Parathyroid adenoma (tissue), 2 donors: ENCODE data around the gene INSRR.

ENCODE experiments used
- H2AFZ ChIP-seq: fragments of 300-600 bp; sonication (generic); one replicate; pipeline ENCODE4 v1.7.0; 2017; ENCODE audit warnings: antibody characterized with exemption, mild to moderate bottlenecking
- H3K27ac ChIP-seq: fragments of 300-600 bp; sonication (generic); one replicate; pipeline ENCODE4 v1.7.0; 2017
- H3K27me3 ChIP-seq: fragments of 300-600 bp; sonication (generic); one replicate; pipeline ENCODE4 v1.7.0; 2017; ENCODE audit warnings: low read length; ENCODE audit not compliant: control insufficient read depth, insufficient read depth
- H3K36me3 ChIP-seq: fragments of 300-600 bp; sonication (generic); one replicate; pipeline ENCODE4 v1.7.0; 2017; ENCODE audit warnings: low read length; ENCODE audit not compliant: control insufficient read depth, insufficient read depth
- H3K4me1 ChIP-seq: fragments of 300-600 bp; sonication (generic); one replicate; pipeline ENCODE4 v1.7.0; 2017; ENCODE audit warnings: control low read depth
- H3K4me2 ChIP-seq: fragments of 300-600 bp; sonication (generic); one replicate; pipeline ENCODE4 v1.7.0; 2017; ENCODE audit warnings: low read length
- H3K4me3 ChIP-seq: fragments of 300-600 bp; sonication (generic); one replicate; pipeline ENCODE4 v1.7.0; 2017; ENCODE audit warnings: low read depth, low read length
- H3K79me2 ChIP-seq: fragments of 300-600 bp; sonication (generic); one replicate; pipeline ENCODE4 v1.7.0; 2017; ENCODE audit warnings: control low read depth
- H3K9ac ChIP-seq: fragments of 300-600 bp; sonication (generic); one replicate; pipeline ENCODE4 v1.7.0; 2017; ENCODE audit warnings: mild to moderate bottlenecking
- H3K9me3 ChIP-seq: fragments of 300-600 bp; sonication (generic); one replicate; pipeline ENCODE4 v1.7.0; 2017; ENCODE audit warnings: low read length; ENCODE audit not compliant: control insufficient read depth
- TF ChIP-seq, protein P1 (sequence below): fragments of 300-600 bp; sonication (generic); IDR thresholded peaks from one replicate; pipeline ENCODE4 v1.7.0; 2017; ENCODE audit warnings: antibody characterized with exemption, mild to moderate bottlenecking
- donor health status: primary hyperparathyroidism.

Gene INSRR

DNA sequence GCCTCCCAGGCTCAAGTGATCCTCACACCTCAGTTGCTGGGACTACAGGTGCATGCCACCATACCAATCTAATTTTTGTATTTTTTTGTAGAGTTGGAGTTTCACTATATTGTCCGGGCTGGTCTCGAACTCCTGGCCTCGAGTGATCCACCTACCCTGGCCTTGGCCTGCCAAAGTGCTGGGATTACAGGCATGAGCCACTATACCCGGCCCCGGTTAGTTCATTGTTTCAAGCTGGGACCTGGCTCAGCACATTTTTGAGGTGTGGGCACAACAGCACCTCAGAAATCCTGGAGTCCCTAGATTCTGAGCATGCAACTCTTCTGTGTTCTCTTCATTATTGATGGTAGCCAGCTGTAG is 63.6 kb downstream of the INSRR start:
- Histone ChIP-seq H3K27ac (no peak overlapping the region), H3K4me2 (no peak overlapping the region), H3K4me3 (no peak overlapping the region), H3K4me1 (no peaks in the 10 kb centered on the region), H2AFZ (no peak overlapping the region), H3K36me3 (no peaks in the 10 kb centered on the region), H3K27me3 (no peaks in the 10 kb centered on the region), H3K79me2 (no peaks in the 10 kb centered on the region), H3K9ac (no peak overlapping the region), H3K9me3 (no peaks in the 10 kb centered on the region)
- TF ChIP-seq, protein P1, sequence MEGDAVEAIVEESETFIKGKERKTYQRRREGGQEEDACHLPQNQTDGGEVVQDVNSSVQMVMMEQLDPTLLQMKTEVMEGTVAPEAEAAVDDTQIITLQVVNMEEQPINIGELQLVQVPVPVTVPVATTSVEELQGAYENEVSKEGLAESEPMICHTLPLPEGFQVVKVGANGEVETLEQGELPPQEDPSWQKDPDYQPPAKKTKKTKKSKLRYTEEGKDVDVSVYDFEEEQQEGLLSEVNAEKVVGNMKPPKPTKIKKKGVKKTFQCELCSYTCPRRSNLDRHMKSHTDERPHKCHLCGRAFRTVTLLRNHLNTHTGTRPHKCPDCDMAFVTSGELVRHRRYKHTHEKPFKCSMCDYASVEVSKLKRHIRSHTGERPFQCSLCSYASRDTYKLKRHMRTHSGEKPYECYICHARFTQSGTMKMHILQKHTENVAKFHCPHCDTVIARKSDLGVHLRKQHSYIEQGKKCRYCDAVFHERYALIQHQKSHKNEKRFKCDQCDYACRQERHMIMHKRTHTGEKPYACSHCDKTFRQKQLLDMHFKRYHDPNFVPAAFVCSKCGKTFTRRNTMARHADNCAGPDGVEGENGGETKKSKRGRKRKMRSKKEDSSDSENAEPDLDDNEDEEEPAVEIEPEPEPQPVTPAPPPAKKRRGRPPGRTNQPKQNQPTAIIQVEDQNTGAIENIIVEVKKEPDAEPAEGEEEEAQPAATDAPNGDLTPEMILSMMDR: no peak

DNA sequence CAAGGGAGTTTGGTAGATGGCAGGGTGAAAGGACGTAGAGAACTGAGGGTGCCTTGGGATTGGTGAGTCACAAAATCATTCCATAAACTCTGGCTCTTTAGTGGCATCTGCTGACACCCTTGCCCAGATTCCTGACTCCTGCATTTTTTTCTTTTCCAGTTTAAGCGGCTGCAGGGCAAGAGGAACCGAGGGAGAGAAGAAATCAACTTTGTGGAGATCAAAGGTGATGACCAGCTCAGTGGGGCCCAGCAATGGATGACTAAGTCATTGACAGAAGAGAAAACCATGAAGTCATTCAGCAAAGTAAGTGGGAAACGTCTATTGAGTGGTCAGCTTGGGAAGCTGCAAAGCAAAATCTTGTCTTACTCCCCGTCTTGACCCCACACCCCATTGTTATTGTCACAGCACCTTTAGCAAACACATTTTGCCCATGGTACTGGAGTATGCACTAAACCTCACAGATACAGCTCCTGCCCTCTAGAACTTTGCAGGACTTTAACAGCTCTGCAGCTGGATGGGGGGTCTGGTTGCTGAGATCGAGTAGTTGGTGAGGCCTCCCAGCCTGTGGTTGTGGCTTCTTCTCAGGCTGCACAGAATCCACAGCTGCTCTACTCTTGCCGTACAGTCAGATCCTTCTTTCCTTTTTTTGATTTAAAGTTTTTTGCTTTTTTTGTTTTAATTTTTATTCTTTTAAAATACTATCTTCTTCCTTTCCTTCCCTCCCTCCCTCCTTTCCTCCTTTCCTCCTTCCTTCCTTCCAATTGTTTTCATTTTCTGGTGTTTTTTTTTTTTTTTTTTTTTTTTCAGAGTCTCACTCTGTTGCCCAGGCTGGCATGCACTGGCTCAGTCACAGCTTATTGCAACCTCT is 64.2 kb downstream of the INSRR start:
- H3K4me2 ChIP-seq: no peak overlapping the region
- H3K4me3 ChIP-seq: no peak overlapping the region
- H3K36me3 ChIP-seq: no peaks in the 10 kb centered on the region
- TF ChIP-seq, protein P1: no peak
- H2AFZ ChIP-seq: no peak overlapping the region
- no peak overlapping the region for H3K9ac ChIP-seq
- H3K27me3 ChIP-seq: no peaks in the 10 kb centered on the region
- no peaks in the 10 kb centered on the region for H3K4me1 ChIP-seq
- H3K9me3 ChIP-seq: no peaks in the 10 kb centered on the region
- H3K79me2 ChIP-seq: no peaks in the 10 kb centered on the region
- H3K27ac ChIP-seq: no peak overlapping the region
